NCI-H1417 (cell line): Measurements from ENCODE around the gene KIAA1671.

Source experiments
- DNase-seq, 3 experiments: peaks; one replicate each; lab custom pipeline; 2025; lab: John Stamatoyannopoulos, UW

The KIAA1671 gene

GRCh38 chr22:24981066-24981465 lies 28.6 kb downstream of the KIAA1671 start:
- no peak for DNase-seq

- DNase-seq: no peak
Observed at GRCh38 chr22:24981656-24982055, 29.1 kb downstream of the KIAA1671 start.

- no peak for DNase-seq
Observed at GRCh38 chr22:24982301-24983056, 30.0 kb downstream of the KIAA1671 start.

- DNase-seq: no peak
Observed at GRCh38 chr22:24983151-24983550, 30.6 kb downstream of the KIAA1671 start.

- DNase-seq: no peak
Observed at GRCh38 chr22:24984122-24984521, 31.6 kb downstream of the KIAA1671 start.

GRCh38 chr22:24985826-24986214 lies 33.3 kb downstream of the KIAA1671 start:
- DNase-seq: no peak

GRCh38 chr22:24986816-24987215 lies 34.3 kb downstream of the KIAA1671 start:
- no peak for DNase-seq

GRCh38 chr22:24989135-24989534 lies 36.6 kb downstream of the KIAA1671 start:
- DNase-seq: no peak

- DNase-seq: no peak
Observed at GRCh38 chr22:24989541-24989951, 37.0 kb downstream of the KIAA1671 start.

GRCh38 chr22:24990344-24990905 lies 37.9 kb downstream of the KIAA1671 start:
- DNase-seq: no peak

- no peak for DNase-seq
Observed at GRCh38 chr22:24992946-24993345, 40.4 kb downstream of the KIAA1671 start.

GRCh38 chr22:24994070-24994763 lies 41.7 kb downstream of the KIAA1671 start:
- peak in 2 of 3 experiments; percentile 10 to 16 for DNase-seq

GRCh38 chr22:24995649-24996180 lies 43.2 kb downstream of the KIAA1671 start:
- peak in 2 of 3 experiments; percentile 3 to 32 for DNase-seq

GRCh38 chr22:24996420-24996952 lies 44.0 kb downstream of the KIAA1671 start:
- DNase-seq: peak; percentile 52 to 65 (median 57)

- no peak for DNase-seq
Observed at GRCh38 chr22:24997023-24997422, 44.5 kb downstream of the KIAA1671 start.

- no peak for DNase-seq
Observed at GRCh38 chr22:25000686-25001085, 48.2 kb downstream of the KIAA1671 start.

GRCh38 chr22:25002241-25002985 lies 49.9 kb downstream of the KIAA1671 start:
- no peak for DNase-seq

- no peak for DNase-seq
Observed at GRCh38 chr22:25006354-25006753, 53.8 kb downstream of the KIAA1671 start.

GRCh38 chr22:25007444-25008106 lies 55.1 kb downstream of the KIAA1671 start:
- peak in 1 of 3 experiments; percentile 7 for DNase-seq

GRCh38 chr22:25008666-25009065 lies 56.1 kb downstream of the KIAA1671 start:
- DNase-seq: peak in 2 of 3 experiments; percentile 4 to 6

GRCh38 chr22:25012741-25013143 lies 60.2 kb downstream of the KIAA1671 start:
- no peak for DNase-seq
